Activated CD4-positive, alpha-beta T cell treated with anti-CD3 and anti-CD28 coated beads, Interleukin-10, Interleukin-2, amounts not matched to agents 100 ng/mL and 50 ng/mL, durations not matched to agents 16 hours and 8 hours (primary cell): ENCODE data around the gene CRISP1.
"Not testable (repeated sequence)": the region's sequence is repeated elsewhere in the genome, so short reads cannot be mapped to it uniquely, and the experiment has no call there.

Source experiments
- DNase-seq: peaks from one replicate; pipeline ENCODE4 v3.0.0-alpha.2; 2020

The CRISP1 gene, protein sequence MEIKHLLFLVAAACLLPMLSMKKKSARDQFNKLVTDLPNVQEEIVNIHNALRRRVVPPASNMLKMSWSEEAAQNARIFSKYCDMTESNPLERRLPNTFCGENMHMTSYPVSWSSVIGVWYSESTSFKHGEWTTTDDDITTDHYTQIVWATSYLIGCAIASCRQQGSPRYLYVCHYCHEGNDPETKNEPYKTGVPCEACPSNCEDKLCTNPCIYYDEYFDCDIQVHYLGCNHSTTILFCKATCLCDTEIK

DNA sequence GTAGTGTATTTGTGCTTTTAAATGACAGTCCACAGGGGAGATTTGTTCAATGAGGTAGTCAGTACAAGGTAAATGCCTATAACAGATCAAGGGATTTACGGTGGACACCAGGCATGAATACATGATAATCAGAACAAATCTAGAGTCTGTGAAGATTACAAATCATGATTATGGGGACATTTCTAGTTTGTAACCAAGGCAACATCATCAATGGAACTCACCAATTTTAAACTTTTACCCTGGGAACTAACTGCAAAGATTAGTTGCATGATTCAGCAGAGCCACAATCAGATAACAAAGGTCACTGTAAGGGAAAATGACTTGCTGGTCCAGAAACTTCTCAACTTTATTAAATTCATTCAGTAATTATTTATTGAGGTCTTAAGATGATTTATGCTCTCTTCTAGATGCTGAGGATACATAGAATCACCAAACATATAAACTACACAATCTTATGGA lies at the start of gene CRISP1:
CRISP1 (minus strand) TSS at position 51 of the 459 bp plus-strand sequence. CDS start 9,135 bp downstream, outside the sequence.
- no peak for DNase-seq

GRCh38 chr6:49915035-49915434 lies 48.7 kb upstream of the CRISP1 start:
- DNase-seq, result no peak

DNA sequence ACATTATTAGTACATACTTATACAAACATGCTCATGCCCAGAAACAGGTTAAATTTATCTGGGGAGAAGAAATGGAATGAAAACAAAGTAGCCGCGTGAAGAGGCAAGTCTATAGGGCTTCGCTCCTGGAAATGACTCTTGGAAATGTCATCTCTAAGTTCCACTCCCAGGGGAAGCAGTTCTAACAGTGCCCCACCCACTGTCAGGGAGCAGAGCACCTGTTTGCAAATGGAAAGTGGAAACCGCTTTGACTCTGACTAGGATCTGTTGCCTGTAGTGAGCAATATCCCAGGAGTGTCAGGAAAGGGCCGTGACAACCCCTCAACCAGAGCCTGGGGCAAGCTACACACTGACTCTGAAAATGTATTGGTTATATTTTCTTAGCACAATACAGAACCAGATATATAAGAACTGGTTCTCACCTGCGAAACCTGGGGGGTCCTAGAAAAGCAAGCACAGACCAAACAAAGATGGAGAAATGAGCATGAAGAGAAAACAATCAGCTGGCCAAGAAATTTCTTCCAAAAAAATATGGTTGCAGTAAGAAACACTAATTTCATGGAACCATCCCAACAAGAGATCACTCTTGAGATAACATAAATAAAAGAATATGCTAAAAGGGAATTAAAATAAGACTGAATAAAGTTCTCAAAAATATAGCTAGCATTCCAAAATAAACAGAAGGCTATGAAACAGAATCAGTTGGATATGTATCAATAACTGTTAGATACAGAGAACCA lies 47.5 kb upstream of the CRISP1 start:
- DNase-seq, result no peak

- DNase-seq, result no peak
Measured at GRCh38 chr6:49912196-49912595, 45.9 kb upstream of the CRISP1 start.

DNA sequence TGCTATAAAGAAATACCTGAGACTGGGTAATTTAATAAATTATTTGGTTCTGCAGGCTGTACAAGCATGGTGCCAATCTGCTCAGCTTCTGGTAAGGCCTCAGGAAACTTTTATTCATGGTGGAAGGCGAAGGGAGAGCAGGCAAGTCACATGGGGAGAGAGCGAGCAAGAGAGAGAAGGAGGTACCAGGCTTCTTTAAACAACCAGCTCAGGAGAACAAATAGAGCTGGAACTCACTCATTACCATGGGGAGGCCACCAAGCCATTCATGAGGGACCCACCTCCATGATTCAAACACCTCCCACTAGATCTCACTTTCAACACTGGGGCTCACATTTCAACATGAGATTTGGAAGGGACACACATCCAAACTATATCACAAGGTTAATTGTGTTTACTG lies 44.9 kb upstream of the CRISP1 start:
- DNase-seq, result no peak

- no peak for DNase-seq
Measured at GRCh38 chr6:49909563-49909962, 43.2 kb upstream of the CRISP1 start.

DNA sequence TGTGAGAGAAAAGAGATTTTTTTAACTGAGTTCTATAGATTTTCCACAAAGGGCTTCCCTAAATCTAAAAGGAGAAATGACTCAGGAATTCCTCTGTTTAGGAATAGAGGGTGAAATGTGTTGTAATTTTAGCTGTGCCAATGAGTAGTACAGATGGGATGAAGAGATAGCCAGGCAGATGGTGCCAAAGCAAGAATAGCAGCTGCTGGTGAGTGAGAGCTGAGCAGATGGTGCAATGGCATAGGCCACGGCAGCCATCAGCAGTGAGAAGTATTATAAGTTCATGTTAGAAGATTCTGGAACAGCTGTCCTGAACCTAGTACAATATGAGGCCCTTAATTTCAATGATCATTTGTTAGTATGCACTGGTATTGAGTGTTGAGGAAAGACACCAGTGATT lies 40.2 kb upstream of the CRISP1 start:
- DNase-seq, result no peak

- no peak for DNase-seq
Measured at GRCh38 chr6:49905296-49905695, 39.0 kb upstream of the CRISP1 start.

GRCh38 chr6:49902856-49903255 lies 36.5 kb upstream of the CRISP1 start:
- no peak for DNase-seq

DNA sequence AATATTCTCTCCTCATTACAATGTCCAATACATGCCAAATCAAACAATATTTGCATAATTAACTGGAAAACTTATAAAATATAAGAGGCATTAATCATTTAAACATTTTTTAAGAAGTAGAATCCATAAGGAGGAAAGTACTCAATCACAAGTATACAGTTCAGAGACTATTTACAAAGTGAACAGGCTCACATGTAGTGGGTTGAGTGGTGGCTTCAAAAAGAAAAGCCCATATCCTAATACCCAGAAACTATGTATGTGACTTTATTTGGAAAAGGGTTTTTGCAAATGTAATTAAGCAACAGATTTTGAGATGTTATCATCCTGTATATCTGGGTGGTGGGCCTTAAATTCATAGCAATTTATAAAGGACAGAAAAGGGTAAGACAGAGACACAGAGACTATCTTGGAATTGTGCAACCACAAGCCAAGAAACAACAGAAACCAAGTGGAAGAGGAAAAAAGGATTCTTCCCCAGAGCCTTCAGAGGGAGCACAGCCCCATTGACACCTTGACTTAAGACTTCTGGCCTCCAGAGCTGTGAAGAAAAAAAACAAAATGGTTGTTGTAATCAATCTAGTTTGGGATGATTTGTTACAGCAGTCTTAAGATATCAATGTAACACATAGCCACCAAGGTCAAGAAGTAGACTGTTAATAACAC lies 32.7 kb upstream of the CRISP1 start:
- no peak for DNase-seq

DNA sequence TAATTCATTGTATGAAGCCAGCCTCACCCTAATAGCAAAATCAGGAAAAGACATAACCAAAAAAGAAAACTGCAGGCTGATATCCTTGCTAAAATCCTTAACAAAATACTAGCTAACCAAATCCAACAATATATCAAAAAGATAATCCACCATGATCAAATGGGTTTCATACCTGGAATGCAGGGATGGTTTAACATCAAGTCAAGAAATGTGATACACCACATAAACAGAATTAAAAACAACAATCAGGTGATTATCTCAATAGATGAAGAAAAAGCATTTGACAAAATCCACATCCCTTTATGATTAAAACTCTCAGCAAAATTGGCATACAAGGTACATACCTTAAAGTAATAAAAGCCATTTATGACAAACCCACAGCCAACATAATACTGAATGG lies 29.2 kb upstream of the CRISP1 start:
- not testable (repeated sequence) for DNase-seq

DNA sequence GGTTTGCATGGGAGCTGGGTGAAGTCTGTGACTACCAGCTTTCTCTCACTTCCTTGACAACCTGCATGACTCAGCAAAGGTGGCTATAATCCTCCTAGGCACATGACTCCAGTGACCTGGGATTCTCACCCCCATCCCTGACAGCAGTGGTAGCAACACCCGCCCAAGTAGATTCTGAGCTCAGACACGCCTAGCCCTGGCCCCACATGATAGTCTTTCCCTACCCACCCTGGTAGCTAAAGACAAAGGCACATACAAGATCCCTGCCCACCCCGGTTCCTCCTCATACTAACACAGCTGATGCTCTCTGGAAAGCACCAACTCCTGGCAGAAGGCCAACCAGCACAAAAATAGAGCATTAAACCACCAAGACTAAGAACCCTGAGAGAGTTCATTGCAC lies 25.9 kb upstream of the CRISP1 start:
- no peak for DNase-seq

DNA sequence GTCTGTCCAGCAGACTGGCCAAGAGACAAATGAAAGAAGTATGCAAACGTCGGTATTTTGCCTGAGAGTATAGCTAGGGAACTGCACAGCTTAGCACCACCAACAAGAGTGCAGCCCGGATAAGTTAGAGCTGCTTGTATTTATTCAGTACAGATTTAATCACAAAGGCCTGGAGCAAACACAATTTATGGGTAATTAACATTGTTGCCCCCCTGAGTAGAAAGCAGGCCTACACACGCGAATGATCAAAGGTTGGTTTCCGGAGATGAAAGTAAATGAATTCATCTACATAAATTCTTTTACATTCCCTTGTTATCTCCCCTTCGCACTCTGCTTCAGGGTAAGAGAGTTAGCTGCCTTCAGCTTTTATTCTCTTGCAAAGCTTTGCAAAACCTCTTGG lies 24.7 kb upstream of the CRISP1 start:
- no peak for DNase-seq

DNA sequence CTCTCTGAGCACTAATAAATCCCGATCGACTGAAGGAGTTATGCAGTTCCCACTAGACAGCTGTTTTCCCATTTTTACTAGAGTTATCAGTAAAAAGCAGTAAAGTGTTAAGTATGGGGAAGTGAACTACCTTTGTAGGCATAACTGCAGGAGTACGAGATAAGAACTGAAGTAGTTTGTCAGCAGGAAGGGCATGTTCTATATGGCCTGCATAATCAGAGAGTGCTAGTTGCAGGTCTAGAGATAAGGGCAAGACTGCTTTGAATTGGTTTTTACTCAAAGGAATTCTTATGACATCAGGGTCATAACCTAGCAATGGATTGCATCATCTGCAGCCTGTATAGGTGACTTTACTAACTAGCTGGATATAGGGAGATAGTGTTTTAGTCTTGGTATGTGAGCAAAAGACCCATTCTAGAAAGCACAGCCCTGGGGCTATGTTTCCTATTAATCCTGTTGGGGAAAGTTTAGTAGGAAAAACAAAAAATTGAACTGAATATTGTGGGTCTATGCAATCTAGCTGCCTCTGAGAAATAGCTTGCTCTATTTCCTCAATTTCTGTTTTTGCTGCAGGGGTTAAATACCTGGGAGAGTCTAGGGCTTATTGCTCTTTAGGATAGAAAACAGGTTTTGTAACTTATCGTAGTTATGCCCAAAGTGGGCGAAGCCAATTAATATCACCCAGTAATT lies 22.6 kb upstream of the CRISP1 start:
- DNase-seq, result no peak

GRCh38 chr6:49868951-49869529 lies 2.7 kb upstream of the CRISP1 start:
- no peak for DNase-seq

- DNase-seq, result no peak
Measured at GRCh38 chr6:49856282-49856681, 10.1 kb downstream of the CRISP1 start.

GRCh38 chr6:49855221-49855620 lies 11.1 kb downstream of the CRISP1 start:
- no peak for DNase-seq

DNA sequence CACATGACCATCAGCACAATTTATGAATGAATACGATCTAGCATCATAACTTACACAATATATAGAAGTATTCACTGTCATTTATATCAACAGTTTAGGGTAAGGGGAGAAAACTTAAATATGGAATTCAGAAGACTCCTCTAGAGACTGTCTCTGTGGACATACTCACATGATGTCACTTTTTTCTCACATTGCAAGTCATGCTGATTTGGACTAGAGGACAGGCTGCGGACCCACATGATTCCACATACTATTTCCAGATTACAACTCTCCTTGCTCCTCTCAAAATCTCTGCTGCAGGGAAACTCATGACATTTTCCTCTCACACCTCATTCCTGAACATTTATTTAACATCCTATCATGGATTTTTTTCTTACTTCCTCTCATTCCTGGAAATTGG lies 13.4 kb downstream of the CRISP1 start:
- DNase-seq, result no peak

DNA sequence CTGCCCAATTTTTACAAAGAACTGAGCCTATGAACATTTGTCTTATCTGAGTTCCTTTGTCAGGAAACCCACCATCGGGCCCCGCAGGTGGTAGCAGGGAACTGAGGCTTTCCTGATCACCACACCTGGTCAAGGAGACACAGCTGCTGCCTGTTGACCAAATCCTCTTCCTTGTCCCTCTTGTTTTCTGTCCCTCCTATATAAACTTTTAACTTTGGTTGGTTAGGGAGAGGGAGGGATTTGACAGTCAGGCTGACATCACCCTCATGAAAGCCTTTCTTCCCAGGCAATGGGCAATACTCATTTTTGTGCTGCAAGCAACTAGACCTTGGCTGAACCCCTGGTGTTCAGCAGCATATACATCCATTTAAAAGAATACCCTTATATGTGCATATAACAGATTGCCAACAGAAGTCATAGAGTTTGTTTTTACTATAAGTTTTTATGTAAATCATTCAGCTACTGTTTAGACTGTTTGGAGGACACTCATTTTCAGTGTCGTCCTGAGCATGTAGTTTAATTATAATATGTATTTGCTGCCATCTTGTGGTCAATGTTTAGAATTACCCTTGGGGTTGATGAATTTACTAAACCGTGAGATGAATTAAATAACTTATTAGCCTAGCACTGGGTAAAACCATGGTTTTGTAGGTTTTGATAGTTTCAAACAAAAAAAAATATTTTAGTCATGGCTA lies 17.0 kb downstream of the CRISP1 start:
- DNase-seq, result peak; percentile 48

DNA sequence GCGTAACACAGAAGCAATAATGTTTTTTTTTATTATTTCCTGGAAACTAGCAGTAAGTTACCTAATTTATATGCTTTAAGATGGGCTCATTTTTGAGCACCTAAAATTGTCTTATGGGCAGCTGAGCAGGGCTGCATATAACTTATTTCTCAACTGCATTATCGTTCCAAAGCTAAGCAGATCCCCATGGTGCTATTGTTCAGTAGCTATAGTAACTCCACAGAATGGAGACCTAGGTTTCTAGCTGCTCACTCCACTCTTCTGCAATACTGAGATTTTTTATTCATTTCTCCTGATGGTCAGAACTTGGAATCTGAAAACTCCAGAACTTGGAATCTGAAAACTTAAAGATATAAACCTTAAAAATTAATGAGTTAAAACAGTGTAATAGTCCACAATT lies 18.7 kb downstream of the CRISP1 start:
- no peak for DNase-seq

GRCh38 chr6:49847014-49847413 lies 19.3 kb downstream of the CRISP1 start:
- DNase-seq, result no peak

GRCh38 chr6:49841424-49841823 lies 24.9 kb downstream of the CRISP1 start:
- no peak for DNase-seq
